NCI-H1694 (cell line): Measurements from ENCODE around the gene CEACAM19.
"Not testable (repeated sequence)": the region's sequence is repeated elsewhere in the genome, so short reads cannot be mapped to it uniquely, and the experiment has no call there.

Source experiments
- DNase-seq: peaks from one replicate; lab custom pipeline; 2025; lab: John Stamatoyannopoulos, UW

Gene CEACAM19

DNA sequence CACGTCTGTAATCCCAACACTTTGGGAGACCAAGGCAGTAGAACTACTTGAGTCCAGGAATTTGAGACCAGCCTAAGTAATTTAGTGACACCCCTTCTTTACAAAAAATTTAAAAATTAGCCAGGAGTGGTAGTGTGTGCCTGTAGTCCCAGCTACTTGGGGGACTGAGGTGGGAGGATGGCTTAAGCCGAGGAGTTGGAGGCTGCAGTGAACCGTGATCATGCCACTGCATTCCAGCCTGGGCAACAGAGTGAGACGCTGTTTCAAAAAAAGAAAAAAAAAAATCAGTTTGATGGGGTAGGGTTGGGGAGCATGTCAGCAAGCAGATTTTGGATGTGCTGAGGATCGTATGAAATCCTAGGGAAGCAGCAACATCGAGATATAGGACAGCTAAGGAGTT lies 4.2 kb downstream of the CEACAM19 start:
- no peak for DNase-seq

DNA sequence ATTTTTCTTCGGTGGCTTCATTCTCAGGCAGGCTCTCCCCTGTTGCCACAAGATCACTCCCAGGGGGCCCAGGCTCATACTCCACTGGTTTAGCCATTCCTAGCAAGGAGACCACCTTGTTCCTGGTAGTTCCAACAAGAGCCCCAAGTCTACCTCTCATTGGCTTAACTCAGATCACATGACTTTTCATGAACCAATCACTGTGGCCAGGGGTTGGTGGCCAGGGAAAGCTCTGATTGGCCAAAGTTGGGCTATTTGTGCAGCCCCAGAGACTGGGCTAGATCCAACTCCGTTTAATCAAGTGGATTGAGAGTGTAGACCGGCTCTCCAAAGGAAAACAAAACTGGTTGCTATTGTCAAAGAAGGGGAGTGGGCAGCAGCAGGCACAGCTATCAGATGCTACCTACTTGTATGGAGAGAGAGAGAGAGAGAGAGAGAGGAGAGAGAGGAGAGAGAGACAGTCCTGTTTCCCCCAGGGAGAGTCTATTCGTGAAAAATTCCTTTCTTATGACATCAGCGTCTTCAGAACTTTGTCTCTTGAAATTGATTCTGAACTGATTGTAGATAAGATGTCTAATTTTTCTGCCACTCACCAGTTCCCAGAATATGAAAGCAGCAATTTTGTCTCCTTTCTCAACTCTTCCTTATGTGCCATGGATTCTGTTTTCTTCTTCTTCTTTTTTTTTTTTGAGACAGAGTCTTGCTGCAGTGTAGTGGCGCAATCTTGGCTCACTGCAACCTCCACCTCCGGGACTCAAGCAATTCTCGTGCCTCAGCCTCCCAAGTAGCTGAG lies 5.9 kb downstream of the CEACAM19 start:
- no peak for DNase-seq

DNA sequence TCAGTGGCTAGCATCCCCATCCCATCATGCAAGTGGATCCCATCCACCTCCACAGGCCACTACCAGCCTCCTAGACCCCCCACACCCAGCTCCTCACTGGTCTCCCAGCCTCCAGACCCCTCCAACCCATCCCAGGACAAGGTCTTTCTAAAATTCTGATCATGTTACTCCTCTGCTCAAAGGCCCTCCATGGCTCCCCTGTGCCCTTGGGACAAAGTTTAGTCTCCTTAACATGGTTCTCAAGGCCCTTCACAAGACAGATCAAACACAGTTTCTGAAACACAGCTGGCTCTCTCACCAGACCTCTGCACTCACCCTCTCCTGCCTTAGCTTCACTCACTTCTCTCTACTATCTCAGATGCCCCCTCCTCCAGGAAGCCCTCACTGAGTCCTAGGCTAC lies 9.3 kb downstream of the CEACAM19 start:
- no peak for DNase-seq

DNA sequence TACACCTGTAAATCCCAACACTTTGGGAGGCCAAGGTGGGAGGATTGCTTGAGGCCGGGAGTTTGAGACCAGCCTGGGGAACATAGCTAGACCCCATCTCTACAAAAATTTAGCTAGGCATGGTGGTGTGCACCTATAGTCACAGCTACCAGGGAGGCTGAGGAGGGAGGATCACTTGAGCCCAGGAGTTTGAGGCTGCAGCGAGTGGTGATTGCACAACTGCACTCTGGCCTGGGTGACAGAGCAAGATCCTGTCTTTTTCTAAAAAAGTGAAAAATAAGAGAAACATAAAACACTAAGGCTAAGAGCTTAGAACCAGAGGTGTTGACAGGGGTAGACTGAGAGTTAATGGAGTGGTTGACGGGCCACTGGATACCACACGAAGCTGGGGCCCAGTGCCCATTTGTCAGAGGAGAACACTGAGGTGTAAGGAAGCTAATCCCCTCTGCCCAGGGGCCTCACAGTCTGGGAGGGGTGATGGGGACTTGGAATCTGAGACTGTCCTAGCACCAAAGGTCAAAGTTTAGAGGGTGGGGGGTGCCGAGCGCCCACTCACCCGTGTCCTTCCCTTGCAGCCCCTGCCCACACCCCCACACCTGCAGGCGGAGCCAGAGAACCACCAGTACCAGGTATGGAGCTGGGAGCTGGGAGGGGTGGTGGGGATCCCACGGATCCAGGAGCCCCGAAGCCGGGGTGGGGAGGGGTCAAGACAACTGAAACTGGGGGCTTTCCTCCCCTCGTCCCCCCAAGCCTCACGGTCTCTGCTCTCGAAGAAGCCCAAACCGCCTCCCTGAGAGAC lies 10.9 kb downstream of the CEACAM19 start:
- DNase-seq = no peak

DNA sequence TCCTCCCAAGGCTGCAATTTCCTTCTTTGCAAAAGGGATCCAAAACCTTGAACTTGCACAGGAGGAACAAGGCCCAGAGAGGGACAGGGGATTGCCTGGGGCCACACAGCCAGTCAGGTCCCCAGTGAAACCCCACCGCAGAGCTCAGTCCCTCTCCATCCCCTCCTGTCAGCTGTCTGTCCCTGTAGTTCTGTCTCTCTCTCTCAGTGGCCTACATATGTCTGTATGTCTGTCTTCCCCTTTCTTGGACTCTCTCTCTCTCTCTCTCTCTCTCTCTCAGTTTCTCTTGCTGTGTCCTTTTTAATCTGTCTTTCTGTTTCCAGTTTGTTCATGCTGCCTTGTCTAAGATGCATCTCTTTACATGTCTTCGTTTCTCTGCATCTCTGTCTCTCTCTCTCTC lies 11.5 kb downstream of the CEACAM19 start:
- no peak for DNase-seq

DNA sequence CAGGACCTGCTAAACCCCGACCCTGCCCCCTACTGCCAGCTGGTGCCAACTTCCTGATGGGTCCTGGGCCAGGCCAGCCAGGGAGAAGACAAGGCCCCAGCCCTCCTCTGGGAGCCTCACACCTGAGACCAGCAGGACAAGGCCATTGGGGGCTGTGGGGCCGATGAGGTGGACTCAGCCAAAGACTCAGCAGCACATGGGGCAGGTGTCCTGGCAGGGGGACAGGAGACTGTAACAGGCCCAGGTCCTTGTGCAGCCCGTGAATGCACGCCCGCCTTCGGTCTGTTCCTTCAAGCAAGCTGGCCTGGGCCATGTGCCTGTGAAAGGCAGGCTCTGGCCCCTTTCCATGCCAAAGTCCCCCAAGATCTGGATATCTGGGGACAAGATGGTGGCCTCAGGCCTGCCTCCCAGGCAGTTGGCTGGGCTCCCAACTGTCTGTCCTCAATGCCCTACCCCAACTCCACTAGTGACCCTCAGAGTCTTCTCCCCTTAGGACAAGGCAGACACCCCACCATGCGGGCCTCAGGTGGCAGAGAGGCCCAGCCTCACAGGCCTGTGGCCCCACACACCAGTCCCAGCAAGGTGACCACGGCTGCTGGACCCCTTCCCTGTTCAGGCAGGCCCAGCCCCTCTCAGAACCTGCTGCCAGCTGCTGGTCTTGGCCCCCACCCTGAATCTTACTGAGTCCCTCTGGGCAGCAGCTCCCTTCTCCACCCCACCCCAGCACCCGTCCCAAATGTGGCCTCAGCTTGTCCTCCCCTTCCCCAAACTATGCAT lies 12.3 kb downstream of the CEACAM19 start:
- no peak for DNase-seq

DNA sequence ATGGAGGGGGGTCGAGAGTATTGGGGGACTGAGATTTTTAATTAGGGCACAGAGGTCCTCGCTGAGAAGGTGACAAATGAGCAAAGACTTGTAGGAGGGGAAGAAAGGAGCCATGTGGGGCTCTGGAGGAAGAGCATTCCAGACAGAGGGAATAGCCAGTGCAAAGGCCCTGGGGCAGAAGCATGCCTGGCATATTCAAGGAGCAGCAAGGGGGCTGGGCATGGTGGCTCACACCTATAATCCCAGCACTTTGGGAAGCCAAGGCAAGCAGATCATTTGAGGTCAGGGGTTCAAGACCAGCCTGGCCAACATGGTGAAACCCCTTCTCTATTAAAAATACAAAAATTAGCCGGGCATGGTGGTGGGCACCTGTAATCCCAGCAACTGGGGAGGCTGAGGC lies 13.1 kb downstream of the CEACAM19 start:
- not testable (repeated sequence) for DNase-seq

DNA sequence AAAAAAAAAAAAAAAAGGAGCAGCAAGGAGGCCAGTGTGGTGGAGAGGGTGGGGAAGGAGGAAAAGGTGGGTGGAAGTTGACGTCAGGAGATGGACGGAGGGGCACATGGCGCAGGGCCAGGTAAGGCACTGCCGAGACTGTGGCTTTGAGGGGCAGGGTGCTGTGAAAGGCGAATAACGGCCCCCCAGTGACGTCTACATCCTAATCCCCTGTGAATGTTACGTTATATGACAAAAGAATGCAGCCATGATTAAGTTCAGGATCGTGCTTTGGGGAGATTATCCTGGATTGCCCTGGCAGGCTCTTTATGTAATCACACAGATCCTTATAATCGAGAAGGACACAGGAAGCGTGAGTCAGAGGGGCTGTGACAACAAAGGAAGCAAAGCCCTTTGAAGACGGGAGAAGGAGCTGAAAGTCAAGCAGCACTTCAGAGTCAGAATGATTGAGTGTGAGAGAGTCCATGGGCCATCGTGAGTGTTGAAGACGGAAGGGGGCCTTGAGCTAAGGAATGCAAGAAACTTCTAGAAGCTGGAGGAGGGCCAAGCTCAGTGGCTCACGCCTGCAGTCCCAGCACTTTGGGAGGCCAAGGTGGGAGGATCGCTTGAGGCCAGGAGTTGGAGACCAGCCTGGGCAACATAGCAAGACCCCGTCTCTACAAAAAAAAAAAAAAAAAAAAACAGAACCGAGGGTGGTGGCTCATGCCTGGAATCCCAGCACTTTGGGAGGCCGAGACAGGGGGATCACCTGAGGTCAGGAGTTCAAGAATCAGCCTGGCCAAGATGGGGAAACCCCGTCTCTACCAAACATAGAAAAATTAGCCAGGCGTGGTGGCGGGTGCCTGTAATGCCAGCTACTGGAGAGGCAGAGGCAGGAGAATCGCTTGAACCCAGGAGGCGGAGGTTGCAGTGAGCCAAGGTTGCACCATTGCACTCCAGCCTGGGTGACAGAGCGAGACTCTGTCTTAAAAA lies 13.9 kb downstream of the CEACAM19 start:
- no peak for DNase-seq

DNA sequence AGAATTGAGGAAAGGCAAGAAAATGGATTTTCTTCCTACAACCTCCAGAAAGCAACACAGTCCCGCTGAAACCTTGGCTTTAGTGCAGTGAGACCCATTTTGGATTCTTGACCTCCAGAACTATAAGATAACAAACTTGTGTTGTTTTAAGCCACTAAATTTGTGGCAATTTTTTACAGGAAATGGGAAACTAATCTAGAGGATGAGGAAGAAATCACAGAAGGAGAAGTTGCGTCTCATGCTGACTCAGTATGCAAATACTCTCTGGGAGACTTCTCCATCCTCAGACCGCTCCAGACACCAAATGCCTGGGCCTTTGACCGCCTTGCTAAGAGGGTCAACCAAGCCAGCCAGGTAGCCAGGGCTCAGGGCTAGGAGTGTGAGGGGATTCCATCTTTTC lies 14.6 kb downstream of the CEACAM19 start:
- no peak for DNase-seq

DNA sequence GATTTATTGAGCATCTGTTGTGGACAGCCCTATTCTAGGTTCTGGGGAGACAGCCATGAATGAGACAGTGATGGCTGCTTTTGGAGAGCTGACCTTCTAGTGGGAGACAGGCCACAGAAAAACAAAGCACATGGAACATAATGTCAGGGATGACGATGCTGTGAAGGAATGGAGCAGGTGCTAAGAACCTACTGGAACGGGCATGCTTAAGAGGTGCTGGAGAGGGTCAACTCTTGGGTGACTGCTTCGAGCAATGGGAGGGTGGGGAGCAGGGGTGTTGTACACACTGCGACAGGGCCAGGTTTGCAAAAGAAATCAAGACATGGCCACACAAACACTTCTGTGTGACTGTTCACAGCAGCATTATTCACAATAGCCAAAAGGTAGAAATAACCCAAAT lies 15.6 kb downstream of the CEACAM19 start:
- no peak for DNase-seq

DNA sequence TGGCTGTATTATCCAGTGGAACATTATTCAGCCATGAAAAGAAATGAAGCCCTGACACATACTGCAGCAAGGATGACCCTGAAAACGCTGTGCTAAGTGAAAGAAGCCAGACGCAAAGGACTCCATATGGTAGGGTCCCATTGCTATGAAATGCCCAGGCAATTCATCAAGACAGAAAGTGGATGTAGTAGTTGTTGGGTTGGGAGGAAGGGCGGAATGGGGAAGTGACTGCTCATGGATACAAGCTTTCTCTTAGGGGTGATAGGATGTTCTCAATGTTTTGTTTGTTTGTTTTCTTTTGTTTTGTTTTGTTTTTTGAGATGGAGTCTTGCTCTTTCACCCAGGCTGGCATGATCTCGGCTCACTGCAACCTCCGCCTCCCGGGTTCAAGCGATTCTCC lies 16.6 kb downstream of the CEACAM19 start:
- no peak for DNase-seq

DNA sequence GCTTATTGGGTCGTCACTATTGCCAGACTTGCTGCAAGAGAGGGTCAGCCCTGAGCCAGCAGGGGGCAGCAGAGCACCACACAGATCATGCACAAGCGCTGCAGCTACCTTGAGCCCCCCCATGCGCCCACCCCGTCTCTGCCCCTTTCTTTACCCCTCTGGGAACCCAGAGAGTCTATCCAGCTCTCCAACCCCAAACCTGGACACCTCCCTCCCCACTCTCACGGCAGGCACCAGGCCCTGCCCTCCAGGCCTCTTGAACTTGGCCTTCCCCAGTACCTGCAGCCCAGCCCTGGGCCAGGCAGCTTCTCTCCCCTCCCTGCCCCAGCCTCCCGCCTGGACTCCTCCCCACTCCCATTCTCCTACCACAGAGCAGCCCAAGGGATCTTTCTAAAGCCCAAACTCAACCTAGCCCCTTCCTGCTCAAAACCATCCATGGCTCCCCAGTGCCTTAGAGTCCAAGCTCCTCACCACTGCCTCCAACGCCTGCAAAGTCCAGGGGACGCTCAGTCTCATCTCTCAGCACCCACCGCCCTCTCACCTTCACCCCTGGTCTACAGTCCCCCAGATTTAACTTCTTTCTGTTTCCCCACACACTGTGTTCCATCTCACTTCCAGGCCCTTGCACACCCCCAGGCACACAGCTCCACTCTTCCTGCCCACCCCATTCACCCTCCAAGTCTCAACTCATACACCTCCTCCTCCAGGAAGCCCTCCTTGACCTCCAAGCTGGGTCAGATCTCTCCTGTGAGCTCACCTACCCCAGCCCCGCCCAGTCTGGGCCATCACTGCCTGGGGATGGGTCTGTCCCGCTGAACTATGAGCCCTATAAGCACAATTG lies 18.2 kb downstream of the CEACAM19 start:
- peak; percentile 66 for DNase-seq

DNA sequence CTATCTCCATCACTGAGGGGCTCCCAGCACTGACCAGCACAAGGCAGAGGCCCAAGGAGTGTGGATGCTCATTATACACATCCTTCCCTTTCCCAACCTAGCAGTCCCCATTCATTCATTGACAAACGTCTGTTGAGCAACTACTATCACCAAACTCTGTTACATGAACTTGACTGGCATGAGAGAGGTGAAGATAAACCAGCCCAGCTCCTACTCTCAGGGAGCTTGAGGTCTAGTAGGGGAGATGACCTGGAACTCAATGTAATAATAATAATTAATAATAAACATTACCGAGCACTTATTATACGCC lies 18.8 kb downstream of the CEACAM19 start:
- DNase-seq = no peak

DNA sequence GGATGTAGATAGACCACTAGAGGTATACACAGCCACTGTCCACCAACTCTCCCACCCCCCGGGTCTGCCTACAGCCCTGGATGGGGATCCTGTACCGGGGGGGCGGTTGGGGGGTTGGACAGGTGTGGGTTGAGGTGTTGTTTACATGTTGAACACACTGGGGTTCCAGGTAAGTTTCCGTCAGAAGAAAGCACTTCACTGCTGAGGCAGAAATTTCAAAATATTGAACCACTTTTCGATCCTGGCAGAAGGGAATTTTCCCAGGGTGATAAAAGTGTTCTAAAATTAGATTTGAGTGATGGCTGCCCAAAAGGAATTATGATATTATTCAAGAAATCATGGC lies 21.1 kb downstream of the CEACAM19 start:
- DNase-seq = no peak

DNA sequence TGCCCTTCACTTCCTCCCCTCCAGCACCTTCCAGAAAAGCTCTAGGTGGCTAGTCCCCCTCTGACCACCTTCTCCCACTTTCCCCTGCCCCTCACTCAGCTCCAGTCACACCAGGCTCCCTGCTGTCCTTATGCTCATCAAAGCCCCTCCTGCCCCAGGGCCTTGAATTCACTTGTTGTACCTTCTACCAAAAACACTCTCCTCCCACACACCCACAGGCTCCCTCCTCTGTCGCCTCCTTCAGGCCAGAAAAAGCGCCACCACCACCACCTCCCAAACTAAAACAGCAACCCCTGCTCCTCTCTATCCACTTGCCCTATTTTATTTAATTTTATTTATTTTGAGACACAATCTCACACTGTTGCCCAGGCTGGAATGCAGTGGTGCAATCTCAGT lies 22.9 kb downstream of the CEACAM19 start:
- no peak for DNase-seq

DNA sequence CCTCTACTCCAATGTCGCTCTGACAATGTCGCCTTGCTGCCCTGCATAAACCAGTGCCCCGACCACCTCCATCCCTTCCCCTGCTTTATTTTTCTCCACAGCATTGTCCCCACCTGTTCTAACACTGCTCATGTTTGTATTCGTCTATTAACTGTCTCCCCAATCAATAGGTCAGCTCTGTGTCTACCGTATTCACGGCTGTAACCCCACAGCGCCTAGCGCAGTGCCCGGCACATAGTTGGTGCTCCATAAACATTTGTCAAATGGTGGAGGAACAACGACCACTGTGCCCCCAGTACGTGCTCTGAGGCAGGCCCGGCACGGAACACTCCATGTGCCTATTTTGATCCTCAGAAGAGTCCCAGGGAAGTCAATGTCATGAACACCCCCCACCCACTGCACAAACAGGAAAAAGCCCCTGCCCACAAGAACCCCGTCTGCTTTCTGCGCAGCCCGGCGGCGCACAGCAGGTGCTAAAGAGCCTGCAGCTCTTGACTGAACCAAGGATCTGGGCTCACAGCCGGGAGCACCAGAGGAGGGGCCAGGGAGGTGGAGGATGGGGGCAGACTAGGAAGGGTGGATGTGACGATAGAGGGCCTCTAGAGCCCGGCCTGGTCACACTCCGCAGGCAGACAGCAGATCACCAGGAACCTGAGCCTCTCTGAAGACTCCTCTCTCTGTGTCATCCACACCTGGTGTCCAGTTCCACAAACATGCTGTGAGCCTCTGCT lies 25.8 kb downstream of the CEACAM19 start:
- DNase-seq = no peak

DNA sequence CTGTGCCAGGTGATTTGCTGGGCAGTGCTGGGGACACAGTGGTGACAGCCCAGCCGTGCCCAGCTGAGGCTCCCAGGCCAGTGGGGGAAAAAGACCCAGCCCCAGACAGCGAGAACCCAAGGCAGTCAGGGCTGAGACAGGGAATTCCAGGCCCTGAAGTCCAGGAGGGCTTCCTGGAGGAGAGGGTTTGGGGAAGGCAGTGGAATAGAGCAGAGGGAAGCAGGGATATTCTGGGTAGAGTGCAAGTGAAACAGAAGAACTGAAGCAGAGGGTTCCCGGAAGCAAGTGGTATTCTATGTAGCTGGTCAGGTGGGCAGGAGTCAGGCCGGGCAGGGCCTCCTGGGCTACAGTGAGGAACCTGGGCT lies 26.4 kb downstream of the CEACAM19 start:
- DNase-seq = no peak

DNA sequence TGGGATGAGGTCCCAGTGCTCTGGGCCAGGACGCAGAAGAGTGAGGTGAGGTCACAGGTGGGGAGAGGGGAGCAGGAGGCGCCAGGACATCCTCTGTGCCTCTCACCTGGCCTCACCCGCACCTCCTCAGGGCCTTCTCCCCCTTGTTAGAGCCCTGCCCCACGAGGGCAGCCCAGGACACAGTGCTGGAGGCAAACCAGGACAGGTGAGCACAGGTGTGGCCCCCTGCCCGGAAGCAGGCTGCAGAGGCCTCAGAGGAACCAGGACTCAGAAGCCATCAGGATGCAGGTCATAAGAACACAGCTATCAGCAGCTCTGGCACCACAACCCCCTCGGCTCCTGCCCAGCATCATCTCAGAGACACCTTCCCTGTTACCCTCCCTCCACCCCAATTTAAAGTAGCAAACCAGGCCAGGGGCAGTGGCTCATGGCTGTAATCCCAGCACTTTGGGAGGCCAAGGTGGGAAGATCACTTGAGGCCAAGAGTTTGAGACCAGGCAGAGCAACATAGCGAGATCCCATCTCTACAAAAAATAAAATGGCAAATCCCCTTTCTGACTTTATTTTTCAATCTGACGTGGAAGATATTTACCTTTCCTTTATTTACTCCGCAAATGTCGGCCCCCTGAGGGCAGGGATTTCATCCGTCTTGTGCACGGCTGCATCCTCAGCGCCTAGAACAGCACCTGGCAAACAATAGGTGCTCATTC lies 27.4 kb downstream of the CEACAM19 start, which contains the start of gene CEACAM16:
Gene CEACAM16, plus strand, starts transcription at position 660 of the 710 bp plus-strand sequence. CDS start 2,306 bp downstream, outside the sequence.
- no peak for DNase-seq

DNA sequence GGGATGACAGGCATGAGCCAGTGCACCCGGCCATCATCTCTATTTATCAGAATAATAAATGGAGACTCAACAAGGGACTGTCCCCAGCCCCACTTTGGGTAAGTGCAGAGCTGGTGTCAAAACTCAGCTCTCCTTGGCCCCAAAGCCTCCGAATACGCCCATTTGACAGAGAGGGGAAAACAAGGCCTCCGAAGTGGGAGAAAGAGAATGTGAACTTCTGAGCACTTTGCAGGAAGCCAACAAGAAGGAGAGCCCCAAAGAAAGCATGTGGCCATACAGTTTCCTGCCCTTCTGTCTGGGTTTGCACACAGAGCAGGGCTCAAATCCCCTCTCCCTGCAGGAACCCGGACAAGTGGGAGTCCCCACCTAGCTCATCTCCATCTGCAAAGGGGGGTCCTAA lies 29.3 kb downstream of the CEACAM19 start:
- no peak for DNase-seq
